Daoy (cell line): ENCODE data around the gene ZNF653. TPM values are rescaled to one million over a fixed set of nuclear protein-coding genes. Genes with fewer than 3 reads are reported as not detected.

ENCODE experiments used
- DNase-seq: peaks from one replicate; pipeline ENCODE4 v3.0.0-alpha.2; 2015; ENCODE audit warnings: low read depth
- total RNA-seq: library from RNA; depleted of rRNA; stranded (reverse); fragments of >200 nt; shearing (Covaris generic); gene quantifications from 2 replicates; pipeline ENCODE4 v1.2.3, GENCODE V29; 2014

Gene ZNF653
- total RNA-seq, 1 experiment from 2014 or later, result 6.3 TPM

- DNase-seq, result no peak
Observed at GRCh38 chr19:11519138-11519537, 13.5 kb upstream of the ZNF653 start.

GRCh38 chr19:11513946-11514345 lies 8.3 kb upstream of the ZNF653 start:
- DNase-seq, result no peak

- no peak for DNase-seq
Observed at GRCh38 chr19:11510444-11510843, 4.8 kb upstream of the ZNF653 start.

GRCh38 chr19:11507370-11508078 lies 1.9 kb upstream of the ZNF653 start:
- no peak for DNase-seq

GRCh38 chr19:11506967-11507366 lies 1.3 kb upstream of the ZNF653 start:
- no peak for DNase-seq

- DNase-seq, result no peak
Observed at GRCh38 chr19:11506101-11506555, 489 bp upstream of the ZNF653 start.

GRCh38 chr19:11505032-11505503 lies 571 bp downstream of the ZNF653 start:
- DNase-seq, result peak; percentile 98

GRCh38 chr19:11504502-11505031 lies 1.1 kb downstream of the ZNF653 start:
- DNase-seq, result no peak

GRCh38 chr19:11499890-11500420 lies 5.7 kb downstream of the ZNF653 start:
- no peak for DNase-seq

GRCh38 chr19:11499220-11499726 lies 6.4 kb downstream of the ZNF653 start:
- DNase-seq, result no peak

- DNase-seq, result peak; percentile 93
Observed at GRCh38 chr19:11496391-11497163, 9.1 kb downstream of the ZNF653 start.

- DNase-seq, result no peak
Observed at GRCh38 chr19:11495885-11496284, 9.8 kb downstream of the ZNF653 start.

- DNase-seq, result no peak
Observed at GRCh38 chr19:11495481-11495880, 10.2 kb downstream of the ZNF653 start.

GRCh38 chr19:11494634-11495285 lies 10.9 kb downstream of the ZNF653 start:
- DNase-seq, result no peak

GRCh38 chr19:11489378-11489777 lies 16.3 kb downstream of the ZNF653 start:
- no peak for DNase-seq

- no peak for DNase-seq
Observed at GRCh38 chr19:11486661-11487503, 18.8 kb downstream of the ZNF653 start.

- DNase-seq, result no peak
Observed at GRCh38 chr19:11485245-11485837, 20.3 kb downstream of the ZNF653 start.

GRCh38 chr19:11483366-11484111 lies 22.1 kb downstream of the ZNF653 start:
- no peak for DNase-seq

- peak; percentile 92 for DNase-seq
Observed at GRCh38 chr19:11482384-11483050, 23.1 kb downstream of the ZNF653 start.
